ENCODE measurements around the gene SLC2A6.

DNA sequence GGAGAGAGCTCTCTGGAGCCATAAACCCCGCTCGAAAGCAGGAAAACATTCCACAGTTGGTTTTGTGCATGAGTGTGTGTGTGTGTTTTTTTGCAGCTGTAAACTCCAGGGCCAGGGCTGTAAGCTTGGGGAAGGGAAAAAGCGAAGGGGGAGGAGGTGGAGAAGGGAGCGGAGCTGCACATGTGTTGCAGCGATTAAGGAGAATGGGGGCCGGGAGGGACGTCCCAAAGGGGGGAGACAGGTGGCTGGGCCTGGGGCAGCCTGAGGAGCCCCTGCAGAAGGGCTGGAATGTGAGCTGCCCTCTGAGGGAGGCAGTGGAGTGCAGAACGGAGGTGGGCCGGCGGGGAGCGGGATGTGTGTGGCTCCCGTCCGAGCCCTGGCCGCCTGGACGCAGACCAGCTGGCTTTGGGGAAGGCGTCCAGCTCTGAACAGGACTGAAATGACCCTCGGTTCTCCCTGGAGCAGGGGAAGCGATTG, 48.6 kb upstream of the SLC2A6 start:
- TF ChIP-seq CTCF (IDR thresholded peaks at IDR 0.05) (no peak), POLR2A (IDR thresholded peaks at IDR 0.05) (no peak)
